ENCODE results near the gene ZNF367. TPM values are rescaled to one million over a fixed set of nuclear protein-coding genes. Genes with fewer than 3 reads are reported as not detected.
A peak's percentile ranks its signal among the peaks of the same experiment; 100 is the strongest.
"Not testable (repeated sequence)": the region's sequence is repeated elsewhere in the genome, so short reads cannot be mapped to it uniquely, and the experiment has no call there.

The ZNF367 gene
- total RNA-seq, 2 donors from 2014 or later, result 22.6 to 24.7 TPM

GRCh38 chr9:96382839-96383164 lies 35.4 kb downstream of the ZNF367 start:
- H3K4me1 Mint-ChIP-seq (ENCODE audit: low read depth), result peaks cover 23% of the 10 kb centered on the region
- H3K27ac Mint-ChIP-seq, result peak overlapping the region; percentile 24
- DNase-seq, result no peak
- peak overlapping the region; percentile 66 to 81 for H3K4me3 Mint-ChIP-seq
- no peak for ATAC-seq (replicated peaks in 1 of 2)
- no peaks in the 10 kb centered on the region for H3K9me3 Mint-ChIP-seq
- no peaks in the 10 kb centered on the region for H3K27me3 Mint-ChIP-seq (ENCODE audit: low read depth)
- H3K36me3 Mint-ChIP-seq (ENCODE audit: insufficient read depth in 2 of 2), result peaks cover 6 to 14% of the 10 kb centered on the region in 2 donors

- peak; percentile 18 to 44 for ATAC-seq (replicated peaks in 1 of 2)
- H3K27me3 Mint-ChIP-seq (ENCODE audit: low read depth), result no peaks in the 10 kb centered on the region
- peaks cover 6 to 13% of the 10 kb centered on the region in 2 donors for H3K36me3 Mint-ChIP-seq (ENCODE audit: insufficient read depth in 2 of 2)
- peak; percentile 15 for DNase-seq
- no peak overlapping the region for H3K4me3 Mint-ChIP-seq
- H3K9me3 Mint-ChIP-seq, result no peaks in the 10 kb centered on the region
- no peak overlapping the region for H3K27ac Mint-ChIP-seq
- peaks cover 23% of the 10 kb centered on the region for H3K4me1 Mint-ChIP-seq (ENCODE audit: low read depth)
These were observed 36.0 kb downstream of the ZNF367 start for GRCh38 chr9:96382175-96382574.

GRCh38 chr9:96381696-96382095 lies 36.5 kb downstream of the ZNF367 start:
- DNase-seq (no peak), ATAC-seq (replicated peaks in 1 of 2) (no peak)
- H3K27me3 Mint-ChIP-seq (ENCODE audit: low read depth), result no peaks in the 10 kb centered on the region
- no peak overlapping the region for H3K27ac Mint-ChIP-seq
- H3K4me3 Mint-ChIP-seq, result no peak overlapping the region
- H3K9me3 Mint-ChIP-seq, result no peaks in the 10 kb centered on the region
- peaks cover 4 to 11% of the 10 kb centered on the region in 2 donors for H3K36me3 Mint-ChIP-seq (ENCODE audit: insufficient read depth in 2 of 2)
- peaks cover 23% of the 10 kb centered on the region for H3K4me1 Mint-ChIP-seq (ENCODE audit: low read depth)

GRCh38 chr9:96381125-96381524 lies 37.0 kb downstream of the ZNF367 start:
- ATAC-seq (replicated peaks in 1 of 2) (no peak), DNase-seq (no peak)
- Mint-ChIP-seq H3K27me3 (ENCODE audit: low read depth) (no peaks in the 10 kb centered on the region), H3K27ac (no peak overlapping the region), H3K4me1 (ENCODE audit: low read depth) (peaks cover 23% of the 10 kb centered on the region), H3K4me3 (no peak overlapping the region), H3K36me3 (ENCODE audit: insufficient read depth in 2 of 2) (peaks cover 2 to 10% of the 10 kb centered on the region in 2 donors), H3K9me3 (no peaks in the 10 kb centered on the region)

- H3K36me3 Mint-ChIP-seq (ENCODE audit: insufficient read depth in 2 of 2), result peaks cover 0 to 6% of the 10 kb centered on the region in 2 donors
- DNase-seq (no peak), ATAC-seq (replicated peaks in 1 of 2) (no peak)
- H3K4me3 Mint-ChIP-seq, result no peak overlapping the region
- H3K27me3 Mint-ChIP-seq (ENCODE audit: low read depth), result no peaks in the 10 kb centered on the region
- H3K9me3 Mint-ChIP-seq, result no peaks in the 10 kb centered on the region
- H3K4me1 Mint-ChIP-seq (ENCODE audit: low read depth), result peaks cover 18% of the 10 kb centered on the region
- H3K27ac Mint-ChIP-seq, result no peak overlapping the region
These were observed 38.7 kb downstream of the ZNF367 start for GRCh38 chr9:96379461-96379860.

- H3K4me3 Mint-ChIP-seq, result no peak overlapping the region
- peaks cover 0 to 2% of the 10 kb centered on the region in 2 donors for H3K36me3 Mint-ChIP-seq (ENCODE audit: insufficient read depth in 2 of 2)
- no peaks in the 10 kb centered on the region for H3K9me3 Mint-ChIP-seq
- H3K27me3 Mint-ChIP-seq (ENCODE audit: low read depth), result no peaks in the 10 kb centered on the region
- no peak overlapping the region for H3K27ac Mint-ChIP-seq
- H3K4me1 Mint-ChIP-seq (ENCODE audit: low read depth), result peaks cover 10% of the 10 kb centered on the region
- DNase-seq (no peak), ATAC-seq (replicated peaks in 1 of 2) (no peak)
These were observed 40.0 kb downstream of the ZNF367 start for GRCh38 chr9:96378187-96378586.

GRCh38 chr9:96376891-96377874 lies 41.0 kb downstream of the ZNF367 start:
- no peak overlapping the region for H3K27ac Mint-ChIP-seq
- H3K27me3 Mint-ChIP-seq (ENCODE audit: low read depth), result no peaks in the 10 kb centered on the region
- H3K9me3 Mint-ChIP-seq, result no peaks in the 10 kb centered on the region
- DNase-seq (no peak), ATAC-seq (replicated peaks in 1 of 2) (no peak)
- peaks cover 0 to 2% of the 10 kb centered on the region in 2 donors for H3K36me3 Mint-ChIP-seq (ENCODE audit: insufficient read depth in 2 of 2)
- H3K4me1 Mint-ChIP-seq (ENCODE audit: low read depth), result peaks cover 4% of the 10 kb centered on the region
- H3K4me3 Mint-ChIP-seq, result no peak overlapping the region

GRCh38 chr9:96375507-96375906 lies 42.7 kb downstream of the ZNF367 start:
- not testable (repeated sequence) for H3K4me1 Mint-ChIP-seq (ENCODE audit: low read depth); H3K9me3 Mint-ChIP-seq; H3K27me3 Mint-ChIP-seq (ENCODE audit: low read depth); H3K36me3 Mint-ChIP-seq (ENCODE audit: insufficient read depth in 2 of 2); ATAC-seq (replicated peaks in 1 of 2); H3K4me3 Mint-ChIP-seq; H3K27ac Mint-ChIP-seq; DNase-seq

- no peak overlapping the region for H3K4me3 Mint-ChIP-seq
- no peaks in the 10 kb centered on the region for H3K9me3 Mint-ChIP-seq
- H3K27ac Mint-ChIP-seq, result no peak overlapping the region
- H3K36me3 Mint-ChIP-seq (ENCODE audit: insufficient read depth in 2 of 2), result no peaks in the 10 kb centered on the region
- no peaks in the 10 kb centered on the region for H3K4me1 Mint-ChIP-seq (ENCODE audit: low read depth)
- no peaks in the 10 kb centered on the region for H3K27me3 Mint-ChIP-seq (ENCODE audit: low read depth)
- ATAC-seq (replicated peaks in 1 of 2) (no peak), DNase-seq (no peak)
These were observed 50.2 kb downstream of the ZNF367 start for GRCh38 chr9:96367943-96368342.

- ATAC-seq (replicated peaks in 1 of 2), result no peak
- DNase-seq, result no peak
- no peaks in the 10 kb centered on the region for H3K27me3 Mint-ChIP-seq (ENCODE audit: low read depth)
- H3K36me3 Mint-ChIP-seq (ENCODE audit: insufficient read depth in 2 of 2), result peaks cover 0 to 2% of the 10 kb centered on the region in 2 donors
- no peaks in the 10 kb centered on the region for H3K4me1 Mint-ChIP-seq (ENCODE audit: low read depth)
- no peaks in the 10 kb centered on the region for H3K9me3 Mint-ChIP-seq
- H3K27ac Mint-ChIP-seq, result no peak overlapping the region
- no peak overlapping the region for H3K4me3 Mint-ChIP-seq
These were observed 54.8 kb downstream of the ZNF367 start for GRCh38 chr9:96363175-96363967.

GRCh38 chr9:96362119-96362518 lies 56.1 kb downstream of the ZNF367 start:
- not testable (repeated sequence) for DNase-seq; H3K4me3 Mint-ChIP-seq; H3K27ac Mint-ChIP-seq; H3K27me3 Mint-ChIP-seq (ENCODE audit: low read depth); H3K36me3 Mint-ChIP-seq (ENCODE audit: insufficient read depth in 2 of 2); H3K4me1 Mint-ChIP-seq (ENCODE audit: low read depth); H3K9me3 Mint-ChIP-seq; ATAC-seq (replicated peaks in 1 of 2)

GRCh38 chr9:96361668-96362067 lies 56.5 kb downstream of the ZNF367 start:
- DNase-seq, result no peak
- peaks cover 0 to 2% of the 10 kb centered on the region in 2 donors for H3K36me3 Mint-ChIP-seq (ENCODE audit: insufficient read depth in 2 of 2)
- H3K4me3 Mint-ChIP-seq, result no peak overlapping the region
- no peaks in the 10 kb centered on the region for H3K4me1 Mint-ChIP-seq (ENCODE audit: low read depth)
- H3K27me3 Mint-ChIP-seq (ENCODE audit: low read depth), result no peaks in the 10 kb centered on the region
- no peak overlapping the region for H3K27ac Mint-ChIP-seq
- H3K9me3 Mint-ChIP-seq, result no peaks in the 10 kb centered on the region
- no peak for ATAC-seq (replicated peaks in 1 of 2)

- no peaks in the 10 kb centered on the region for H3K9me3 Mint-ChIP-seq
- ATAC-seq (replicated peaks in 1 of 2) (no peak), DNase-seq (no peak)
- H3K4me3 Mint-ChIP-seq, result no peak overlapping the region
- H3K27me3 Mint-ChIP-seq (ENCODE audit: low read depth), result no peaks in the 10 kb centered on the region
- no peak overlapping the region for H3K27ac Mint-ChIP-seq
- H3K36me3 Mint-ChIP-seq (ENCODE audit: insufficient read depth in 2 of 2), result peaks cover 0 to 2% of the 10 kb centered on the region in 2 donors
- no peaks in the 10 kb centered on the region for H3K4me1 Mint-ChIP-seq (ENCODE audit: low read depth)
These were observed 57.2 kb downstream of the ZNF367 start for GRCh38 chr9:96360976-96361375.

Measured in activated T-cell treated with anti-CD3 and anti-CD28 coated beads, Interleukin-2, amount 50 U/mL, for 72 hours (primary cell).